HG03066 (cell line): ENCODE results near the gene RAB3B.
"Not testable (repeated sequence)": the region's sequence is repeated elsewhere in the genome, so short reads cannot be mapped to it uniquely, and the experiment has no call there.

ENCODE experiments used
- ATAC-seq: cut with Tn5 transposase; IDR thresholded peaks from one replicate; pipeline ENCODE4 v1.9.1; 2021; ENCODE audit warnings: low read depth; ENCODE audit not compliant: unreplicated experiment

The RAB3B gene

GRCh38 chr1:51875836-51876235 is 114.7 kb downstream of the RAB3B start:
- no peak for ATAC-seq

GRCh38 chr1:51875291-51875772 is 115.2 kb downstream of the RAB3B start:
- ATAC-seq, result no peak

DNA sequence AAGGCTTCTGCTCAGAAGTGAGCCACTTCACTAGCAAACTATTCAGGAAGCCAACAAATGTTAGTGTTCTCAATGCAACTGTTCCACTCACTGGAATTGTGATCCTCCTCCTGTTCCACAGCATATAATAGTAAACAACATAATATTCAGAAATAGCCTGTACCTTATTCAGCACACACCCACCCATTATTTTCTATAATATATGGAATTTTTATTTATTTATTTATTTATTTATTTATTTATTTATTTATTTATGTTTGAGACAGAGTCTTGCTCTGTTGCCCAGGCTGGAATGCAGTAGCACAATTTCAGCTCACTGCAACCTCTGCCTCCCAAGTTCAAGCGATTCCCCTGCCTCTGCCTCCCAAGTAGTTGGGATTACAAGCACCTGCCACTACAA is 117.2 kb downstream of the RAB3B start:
- ATAC-seq, result not testable (repeated sequence)

DNA sequence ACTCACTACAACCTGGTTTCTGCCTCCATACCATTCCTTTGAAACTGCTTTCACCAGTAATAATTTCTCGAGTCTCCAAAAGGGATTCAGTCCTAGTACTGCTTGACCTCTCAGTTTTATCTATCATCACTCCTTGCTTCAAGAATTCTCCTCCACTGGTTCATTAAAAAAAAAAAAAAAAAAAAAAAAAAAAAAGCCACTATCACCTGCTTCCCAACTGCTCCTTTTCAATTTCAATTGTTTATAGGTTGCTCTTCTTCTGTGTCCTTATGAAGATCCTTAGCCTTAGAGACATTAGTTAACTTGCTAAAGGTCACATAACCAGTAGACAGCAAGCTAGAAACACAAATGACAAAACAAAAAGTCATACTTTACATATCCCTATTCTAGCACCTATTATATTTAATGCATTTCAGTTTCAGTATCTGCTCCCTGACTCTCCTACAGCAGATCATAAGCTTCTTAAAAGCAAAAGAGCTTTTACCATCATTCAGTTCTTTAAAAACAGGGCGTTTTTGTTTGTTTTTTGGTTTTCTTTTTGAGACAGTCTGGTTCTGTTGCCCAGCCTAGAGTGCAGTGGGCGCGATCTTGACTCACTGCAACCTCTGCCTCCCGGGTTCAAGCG is 119.0 kb downstream of the RAB3B start:
- ATAC-seq, result no peak

DNA sequence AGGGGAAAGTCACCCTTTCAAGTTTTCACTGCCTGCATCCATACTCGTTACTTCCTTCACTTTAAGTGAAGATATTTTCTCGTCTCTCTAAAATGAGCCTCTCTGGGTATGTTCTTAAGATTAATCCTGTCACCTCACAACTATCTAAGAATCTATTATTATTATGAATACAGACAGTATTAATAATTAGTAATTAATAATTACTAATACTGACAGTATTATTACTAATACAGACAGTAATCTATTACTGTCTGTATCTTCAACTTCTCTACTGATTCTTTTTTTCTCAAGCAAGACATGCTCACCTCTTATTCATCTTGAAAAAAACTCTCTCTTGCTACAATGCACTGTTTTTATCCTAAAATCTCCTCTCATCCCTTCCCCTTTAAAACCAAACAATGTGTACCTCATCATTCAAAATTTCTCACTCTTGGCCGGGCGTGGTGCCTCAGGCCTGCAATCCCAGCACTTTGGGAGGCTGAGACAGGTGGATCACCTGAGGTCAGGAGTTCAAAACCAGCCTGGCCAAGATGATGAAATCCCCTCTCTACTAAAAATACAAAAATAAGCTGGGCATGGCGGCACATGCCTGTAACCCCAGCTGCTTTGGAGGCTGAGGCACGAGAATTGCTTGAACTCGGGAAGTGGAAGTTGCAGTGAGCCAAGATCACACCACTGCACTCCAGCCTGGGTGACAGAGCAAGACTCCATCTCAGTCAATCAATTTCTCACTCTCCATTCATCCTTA is 119.7 kb downstream of the RAB3B start:
- ATAC-seq, result no peak

DNA sequence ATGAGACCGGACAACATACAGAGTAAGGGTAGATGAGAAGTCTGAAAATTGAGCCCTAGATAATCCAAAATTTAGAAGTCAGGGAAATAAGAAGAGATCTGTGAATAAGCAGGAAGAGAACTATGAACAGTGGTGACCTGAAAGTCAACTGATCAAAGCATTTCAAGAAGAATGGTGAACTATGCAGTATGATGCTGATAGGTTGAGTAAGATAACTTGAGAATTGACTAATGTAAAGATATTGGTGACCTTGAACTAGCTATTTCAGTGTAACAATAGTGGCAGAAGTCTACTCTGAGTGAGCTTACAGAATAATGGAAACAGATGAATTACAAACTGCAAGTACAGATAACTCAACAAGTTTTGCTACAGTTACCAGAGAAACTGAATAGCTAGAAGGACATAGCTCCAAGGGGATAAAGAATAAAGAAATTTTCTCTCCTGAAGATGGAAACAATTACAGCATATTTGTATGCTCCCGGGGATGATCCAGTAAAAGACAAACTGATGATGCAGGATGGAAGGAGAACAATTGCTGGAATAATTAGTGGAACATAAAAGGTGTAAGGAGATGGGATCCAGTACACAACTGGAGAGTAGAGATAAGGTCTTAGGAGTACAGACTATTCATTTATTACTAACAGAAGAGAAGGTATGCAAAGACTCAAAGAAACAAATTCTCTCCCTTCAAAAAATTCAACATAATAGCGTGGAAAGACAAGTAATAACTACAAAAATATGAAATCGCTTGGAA is 122.8 kb downstream of the RAB3B start:
- ATAC-seq, result no peak

GRCh38 chr1:51863384-51863783 is 127.1 kb downstream of the RAB3B start:
- ATAC-seq, result peak; percentile 67

GRCh38 chr1:51861669-51862068 is 128.8 kb downstream of the RAB3B start:
- ATAC-seq, result no peak

DNA sequence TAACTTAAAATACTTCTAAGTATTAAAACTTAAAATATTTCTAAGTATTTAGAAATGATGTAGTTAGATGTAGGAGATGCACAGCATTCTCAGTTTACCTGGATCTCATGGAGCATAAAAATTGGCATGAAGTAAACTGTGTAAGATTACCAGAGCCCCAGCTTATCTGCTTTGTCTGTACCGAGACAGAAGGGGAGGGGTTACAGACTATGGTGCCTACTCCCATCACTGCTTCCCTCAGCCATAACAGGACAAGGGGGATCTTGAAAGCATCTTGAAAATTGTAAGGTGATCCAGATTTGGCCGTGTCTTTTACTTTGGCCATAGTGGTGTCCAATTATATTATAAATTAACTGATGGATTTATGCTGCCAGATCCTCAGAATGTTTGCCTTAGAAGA is 130.8 kb downstream of the RAB3B start:
- no peak for ATAC-seq

DNA sequence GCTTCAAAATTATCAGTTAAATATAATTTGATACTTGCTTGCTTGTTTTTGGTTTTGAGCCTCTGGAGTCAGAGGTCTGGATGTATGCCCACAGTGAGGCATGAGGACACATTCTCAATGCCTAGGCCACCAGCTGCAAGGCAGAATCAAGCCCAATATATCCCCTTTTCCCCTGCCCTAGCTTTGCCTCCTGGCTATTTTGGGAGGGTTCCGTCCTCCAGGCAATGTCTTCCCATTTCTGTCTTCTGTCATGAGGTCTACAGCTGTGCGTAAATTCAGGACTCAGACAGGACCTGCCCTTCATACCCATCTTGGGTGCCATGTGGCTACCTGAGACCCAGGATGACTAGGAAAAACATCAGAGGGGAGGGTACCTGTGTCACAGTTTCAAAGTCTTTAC is 131.2 kb downstream of the RAB3B start:
- no peak for ATAC-seq

GRCh38 chr1:51858892-51859291 is 131.6 kb downstream of the RAB3B start:
- no peak for ATAC-seq
